Fibroblast of villous mesenchyme (primary cell): ENCODE results near the gene AMPD3. TPM values are rescaled to one million over a fixed set of nuclear protein-coding genes. Genes with fewer than 3 reads are reported as not detected.
A peak's percentile ranks its signal among the peaks of the same experiment; 100 is the strongest.

Experiments used
- DNase-seq: peaks from one replicate; pipeline ENCODE4 v3.0.0-alpha.2; 2010; ENCODE audit warnings: low read depth
- H3K4me3 ChIP-seq: 2 replicates; pipeline ENCODE4 v1.5.1; 2011; ENCODE audit warnings: low read depth, mild to moderate bottlenecking, low read length
- CTCF ChIP-seq: IDR thresholded peaks from 2 replicates; pipeline ENCODE4 v1.5.1; 2012; ENCODE audit warnings: low read depth, mild to moderate bottlenecking, low read length; ENCODE audit not compliant: insufficient read depth
- total RNA-seq: library from RNA; depleted of rRNA; stranded (reverse); fragments of >200 nt; gene quantifications from 2 replicates; pipeline ENCODE4 v1.2.3, GENCODE V29; 2012

Gene AMPD3
- total RNA-seq, 1 donor = 22.9 TPM

GRCh38 chr11:10459029-10459970 lies 4.2 kb downstream of the AMPD3 start:
- no peak for TF ChIP-seq CTCF
- no peak for DNase-seq
- no peak overlapping the region for H3K4me3 ChIP-seq

GRCh38 chr11:10460611-10461275 lies 5.7 kb downstream of the AMPD3 start:
- H3K4me3 ChIP-seq = no peak overlapping the region
- DNase-seq = peak; percentile 38
- no peak for TF ChIP-seq CTCF

GRCh38 chr11:10461276-10461790 lies 6.3 kb downstream of the AMPD3 start:
- H3K4me3 ChIP-seq = no peak overlapping the region
- no peak for TF ChIP-seq CTCF
- no peak for DNase-seq

GRCh38 chr11:10462746-10463300 lies 7.8 kb downstream of the AMPD3 start:
- H3K4me3 ChIP-seq = no peak overlapping the region
- DNase-seq = no peak
- TF ChIP-seq CTCF = no peak

GRCh38 chr11:10473371-10473770 lies 18.3 kb downstream of the AMPD3 start:
- TF ChIP-seq CTCF = no peak
- H3K4me3 ChIP-seq = no peak overlapping the region
- DNase-seq = no peak

GRCh38 chr11:10474551-10474950 lies 19.5 kb downstream of the AMPD3 start:
- no peak for TF ChIP-seq CTCF
- DNase-seq = no peak
- no peak overlapping the region for H3K4me3 ChIP-seq
